GM12873 (cell line): ENCODE measurements around the gene ZC3H11A.

Experiments
- CTCF ChIP-seq: IDR thresholded peaks from 2 replicates; pipeline ENCODE4 v1.5.1; 2012; ENCODE audit warnings: low read depth, mild to moderate bottlenecking, moderate library complexity, low read length, control low read depth; ENCODE audit not compliant: insufficient read depth; ENCODE audit errors: missing control alignments

ZC3H11A gene

GRCh38 chr1:203795441-203796235 lies at the start of gene ZC3H11A, which contains the start of gene ZBED6:
TSS of gene ZC3H11A (plus strand) at chr1:203795623. CDS start at chr1:203817071, 21,448 bp downstream.
TSS of gene ZBED6 (plus strand) at chr1:203795623. CDS start at chr1:203797523, 1,900 bp downstream.
- no peak for TF ChIP-seq CTCF

GRCh38 chr1:203746281-203746680 lies 49.1 kb upstream of the ZC3H11A start:
- TF ChIP-seq CTCF: no peak

- TF ChIP-seq CTCF: no peak
Measured at GRCh38 chr1:203751051-203751450, 44.4 kb upstream of the ZC3H11A start.

GRCh38 chr1:203754455-203754864 lies 41.0 kb upstream of the ZC3H11A start:
- TF ChIP-seq CTCF: no peak

- TF ChIP-seq CTCF: no peak
Measured at GRCh38 chr1:203756036-203756435, 39.4 kb upstream of the ZC3H11A start.

- no peak for TF ChIP-seq CTCF
Measured at GRCh38 chr1:203760506-203760905, 34.9 kb upstream of the ZC3H11A start.

- TF ChIP-seq CTCF: no peak
Measured at GRCh38 chr1:203763505-203763904, 31.9 kb upstream of the ZC3H11A start.
